Right lobe of liver (tissue), 4 donors: Measurements from ENCODE around the gene CCDC182.

ENCODE experiments used
- POLR2A ChIP-seq: fragments of 450-650 bp; IDR thresholded peaks from one replicate; pipeline ENCODE4 v1.6.1; 2017; ENCODE audit warnings: antibody characterized with exemption, mild to moderate bottlenecking
- TF ChIP-seq, protein P1 (sequence below), 4 donors: fragments of 200-600 bp in 3 of 4; fragments of 450-650 bp in 1 of 4; IDR thresholded peaks; one replicate each; pipeline versions ENCODE4 v1.5.1 to v1.8.0; 2016 to 2022; ENCODE audit warnings: antibody characterized with exemption in 4 of 4, mild to moderate bottlenecking in 2 of 4
- donor health status: DM: no; HTN: no; CAD: no.
- donor health status: DM: no; HTN: no; CAD: no.
- donor health status: DM: no; HTN: yes; CAD: no.

DNA sequence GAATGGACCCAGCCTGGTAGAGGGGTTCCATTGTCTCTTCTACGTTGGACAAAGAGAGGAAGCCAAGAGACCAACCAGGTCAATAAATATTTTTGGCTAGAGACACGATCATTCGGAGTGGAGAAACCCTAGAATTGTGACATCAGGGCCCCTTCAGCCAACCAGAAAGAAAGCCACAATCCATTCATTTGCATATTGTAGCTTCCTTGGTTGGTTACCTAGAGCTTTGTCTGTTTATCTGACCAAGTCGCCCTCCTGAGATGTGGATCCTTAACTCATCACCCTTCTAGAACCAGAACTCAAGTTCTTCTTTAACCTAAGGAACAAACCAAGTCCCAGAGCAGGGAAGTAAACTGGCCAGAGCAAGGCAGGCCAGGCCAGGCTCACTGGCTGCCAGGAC, at the start of gene CCDC182:
- TF ChIP-seq, protein P1, sequence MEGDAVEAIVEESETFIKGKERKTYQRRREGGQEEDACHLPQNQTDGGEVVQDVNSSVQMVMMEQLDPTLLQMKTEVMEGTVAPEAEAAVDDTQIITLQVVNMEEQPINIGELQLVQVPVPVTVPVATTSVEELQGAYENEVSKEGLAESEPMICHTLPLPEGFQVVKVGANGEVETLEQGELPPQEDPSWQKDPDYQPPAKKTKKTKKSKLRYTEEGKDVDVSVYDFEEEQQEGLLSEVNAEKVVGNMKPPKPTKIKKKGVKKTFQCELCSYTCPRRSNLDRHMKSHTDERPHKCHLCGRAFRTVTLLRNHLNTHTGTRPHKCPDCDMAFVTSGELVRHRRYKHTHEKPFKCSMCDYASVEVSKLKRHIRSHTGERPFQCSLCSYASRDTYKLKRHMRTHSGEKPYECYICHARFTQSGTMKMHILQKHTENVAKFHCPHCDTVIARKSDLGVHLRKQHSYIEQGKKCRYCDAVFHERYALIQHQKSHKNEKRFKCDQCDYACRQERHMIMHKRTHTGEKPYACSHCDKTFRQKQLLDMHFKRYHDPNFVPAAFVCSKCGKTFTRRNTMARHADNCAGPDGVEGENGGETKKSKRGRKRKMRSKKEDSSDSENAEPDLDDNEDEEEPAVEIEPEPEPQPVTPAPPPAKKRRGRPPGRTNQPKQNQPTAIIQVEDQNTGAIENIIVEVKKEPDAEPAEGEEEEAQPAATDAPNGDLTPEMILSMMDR (IDR thresholded peaks at IDR 0.05): no peak
- no peak for TF ChIP-seq POLR2A
